Measurements from ENCODE around the gene TEX48. TPM values are rescaled to one million over a fixed set of nuclear protein-coding genes. Genes with fewer than 3 reads are reported as not detected.

The TEX48 gene
- total RNA-seq, 2 experiments from 2014 or later: 0.69 to 0.75 TPM

DNA sequence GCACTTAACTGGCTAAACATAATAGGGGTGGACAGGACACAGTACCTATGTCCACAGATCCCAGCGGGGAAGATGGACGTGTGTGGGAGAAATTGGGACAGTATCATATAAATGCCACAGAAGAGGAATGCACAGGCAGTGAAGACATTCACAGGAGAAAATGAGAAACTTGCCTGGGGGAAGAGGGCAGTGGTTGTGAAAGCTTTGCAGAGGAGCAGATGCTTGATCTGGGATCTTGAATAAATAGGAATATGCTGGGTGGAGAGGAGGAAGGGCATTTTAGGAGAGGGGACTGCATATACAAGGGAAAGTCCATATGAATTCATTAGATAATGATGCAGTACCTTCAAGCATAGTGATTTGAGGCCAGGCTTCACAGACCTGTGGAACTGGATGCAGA lies 57.3 kb downstream of the TEX48 start:
- DNase-seq: no peak
- POLR2A ChIA-PET: no interaction called here
- H3K9me3 Mint-ChIP-seq (ENCODE audit: low read depth): no peaks in the 10 kb centered on the region
- H3K36me3 Mint-ChIP-seq (ENCODE audit: low read depth): peaks cover 44% of the 10 kb centered on the region
- H3K4me1 Mint-ChIP-seq: peaks cover 1% of the 10 kb centered on the region
- intact Hi-C loops (cut with DNase I, micrococcal nuclease): no loop called here
- no peak overlapping the region for H3K4me3 Mint-ChIP-seq
- H3K27me3 Mint-ChIP-seq: no peaks in the 10 kb centered on the region
- no peak overlapping the region for H3K27ac Mint-ChIP-seq
- ATAC-seq: no peak
- CTCF ChIA-PET: interaction anchor here (0.6 to 1.1 kb wide), 2 partner anchors 29 to 351 kb away, joined by 3 read pairs; no protein-coding TSS in a partner anchor

DNA sequence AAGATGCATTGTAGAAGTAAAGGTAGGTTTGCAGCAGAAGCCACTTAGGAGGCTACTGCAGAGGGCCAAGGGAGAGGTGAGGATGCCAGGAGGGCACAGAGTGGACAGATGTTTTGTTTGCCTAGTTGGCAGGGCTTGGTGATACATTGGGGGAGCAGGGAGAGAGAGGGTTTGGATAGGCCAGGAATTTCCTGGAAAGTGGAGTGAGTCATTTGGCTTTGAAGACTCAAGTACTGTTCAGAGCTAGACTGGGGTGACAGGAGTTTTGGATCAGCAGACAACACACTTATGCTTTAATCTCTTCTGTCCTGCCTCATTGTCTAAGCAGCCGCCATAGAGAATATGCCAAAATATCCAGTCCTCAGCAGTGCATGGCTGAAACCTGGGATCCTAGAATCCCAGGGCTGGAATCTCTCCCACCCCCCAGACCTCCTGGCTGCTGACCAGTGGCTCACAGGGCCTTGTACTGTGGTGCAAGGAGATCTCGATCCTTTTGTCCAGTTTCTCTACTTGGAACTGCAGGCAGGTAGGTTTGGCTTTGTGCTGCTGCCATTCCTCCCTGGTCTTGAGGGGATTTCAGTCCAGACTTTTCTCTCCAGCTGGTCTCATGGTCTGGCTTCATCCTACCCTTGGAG lies 59.9 kb downstream of the TEX48 start:
- H3K9me3 Mint-ChIP-seq (ENCODE audit: low read depth): no peaks in the 10 kb centered on the region
- peaks cover 47% of the 10 kb centered on the region for H3K36me3 Mint-ChIP-seq (ENCODE audit: low read depth)
- H3K27ac Mint-ChIP-seq: no peak overlapping the region
- no peak for DNase-seq
- no peaks in the 10 kb centered on the region for H3K27me3 Mint-ChIP-seq
- ChIA-PET CTCF (interaction anchor here (0.7 kb wide), 1 partner anchor 189 kb away, joined by 3 read pairs; no protein-coding TSS in a partner anchor), POLR2A (no interaction called here)
- no peak overlapping the region for H3K4me3 Mint-ChIP-seq
- H3K4me1 Mint-ChIP-seq: peaks cover 14% of the 10 kb centered on the region
- intact Hi-C loops (cut with DNase I, micrococcal nuclease): no loop called here
- no peak for ATAC-seq

DNA sequence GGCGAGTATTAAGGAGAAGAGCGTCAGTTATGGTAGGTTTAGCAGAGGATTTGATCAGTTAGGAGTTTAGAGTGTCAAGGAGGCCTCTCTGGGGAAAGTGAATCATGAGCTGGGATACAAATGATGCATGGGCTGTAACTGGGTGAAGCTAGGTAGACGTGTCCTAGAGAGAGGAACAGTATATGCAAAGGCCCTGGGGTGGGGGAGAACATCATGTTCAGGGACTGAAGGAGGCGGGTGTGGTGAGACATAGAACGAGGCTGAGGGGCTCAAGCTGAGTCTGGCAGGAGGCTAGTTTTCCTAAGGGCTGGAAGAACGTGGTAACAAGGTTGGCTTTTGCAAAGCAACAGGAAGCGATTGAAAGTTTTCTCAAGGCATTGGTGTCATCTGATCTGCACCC lies 60.4 kb downstream of the TEX48 start:
- Mint-ChIP-seq H3K4me3 (no peak overlapping the region), H3K4me1 (peaks cover 20% of the 10 kb centered on the region), H3K27ac (no peak overlapping the region), H3K36me3 (ENCODE audit: low read depth) (peaks cover 45% of the 10 kb centered on the region), H3K27me3 (no peaks in the 10 kb centered on the region), H3K9me3 (ENCODE audit: low read depth) (no peaks in the 10 kb centered on the region)
- no peak for DNase-seq
- intact Hi-C loops (cut with DNase I, micrococcal nuclease): no loop called here
- no peak for ATAC-seq
- ChIA-PET CTCF (no interaction called here), POLR2A (no interaction called here)

DNA sequence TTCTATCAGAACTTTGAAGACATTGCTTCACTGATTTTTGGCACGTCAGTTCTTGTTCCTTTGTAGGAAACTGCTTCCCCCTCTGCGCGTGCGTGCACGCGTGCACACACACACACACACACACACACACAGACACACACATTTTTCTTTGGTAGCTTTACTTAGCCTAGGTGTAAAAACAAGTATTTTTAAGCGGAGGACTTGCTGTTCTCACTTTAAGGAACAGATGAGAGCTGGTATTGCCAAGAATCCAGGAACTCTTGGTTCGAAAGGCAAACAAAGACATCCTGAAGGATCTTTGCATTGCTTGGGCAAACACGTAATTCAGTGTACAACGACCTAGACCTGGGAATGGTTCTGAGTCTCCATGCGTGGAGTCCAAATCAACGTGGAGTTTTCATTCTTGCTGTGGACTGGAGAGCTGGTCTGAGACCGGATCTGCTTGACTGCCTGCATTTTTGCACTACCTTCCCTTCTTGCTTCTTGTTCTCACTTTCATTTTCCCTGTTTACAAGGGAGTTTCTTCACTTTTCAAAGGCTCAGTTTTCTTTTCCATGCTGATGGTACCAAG lies 62.7 kb downstream of the TEX48 start:
- intact Hi-C loops (cut with DNase I, micrococcal nuclease): loop anchor here in 1 of 2 experiments (5.0 to 10.0 kb wide), 2 partner anchors 33 to 134 kb away; no protein-coding TSS in a partner anchor
- POLR2A ChIA-PET: interaction anchor here (0.6 kb wide), 1 partner anchor 19 kb away, joined by 4 read pairs; no protein-coding TSS in a partner anchor
- ATAC-seq: no peak
- H3K9me3 Mint-ChIP-seq (ENCODE audit: low read depth): no peaks in the 10 kb centered on the region
- CTCF ChIA-PET: interaction anchor here (0.6 to 1.6 kb wide), 6 partner anchors 10 to 413 kb away, joined by 3 to 5 read pairs (median 4); no protein-coding TSS in a partner anchor
- peak; percentile 38 for DNase-seq
- peaks cover 32% of the 10 kb centered on the region for H3K4me1 Mint-ChIP-seq
- H3K27me3 Mint-ChIP-seq: no peaks in the 10 kb centered on the region
- peak overlapping the region; percentile 93 for H3K27ac Mint-ChIP-seq
- peaks cover 48% of the 10 kb centered on the region for H3K36me3 Mint-ChIP-seq (ENCODE audit: low read depth)
- H3K4me3 Mint-ChIP-seq: peak overlapping the region; percentile 58

DNA sequence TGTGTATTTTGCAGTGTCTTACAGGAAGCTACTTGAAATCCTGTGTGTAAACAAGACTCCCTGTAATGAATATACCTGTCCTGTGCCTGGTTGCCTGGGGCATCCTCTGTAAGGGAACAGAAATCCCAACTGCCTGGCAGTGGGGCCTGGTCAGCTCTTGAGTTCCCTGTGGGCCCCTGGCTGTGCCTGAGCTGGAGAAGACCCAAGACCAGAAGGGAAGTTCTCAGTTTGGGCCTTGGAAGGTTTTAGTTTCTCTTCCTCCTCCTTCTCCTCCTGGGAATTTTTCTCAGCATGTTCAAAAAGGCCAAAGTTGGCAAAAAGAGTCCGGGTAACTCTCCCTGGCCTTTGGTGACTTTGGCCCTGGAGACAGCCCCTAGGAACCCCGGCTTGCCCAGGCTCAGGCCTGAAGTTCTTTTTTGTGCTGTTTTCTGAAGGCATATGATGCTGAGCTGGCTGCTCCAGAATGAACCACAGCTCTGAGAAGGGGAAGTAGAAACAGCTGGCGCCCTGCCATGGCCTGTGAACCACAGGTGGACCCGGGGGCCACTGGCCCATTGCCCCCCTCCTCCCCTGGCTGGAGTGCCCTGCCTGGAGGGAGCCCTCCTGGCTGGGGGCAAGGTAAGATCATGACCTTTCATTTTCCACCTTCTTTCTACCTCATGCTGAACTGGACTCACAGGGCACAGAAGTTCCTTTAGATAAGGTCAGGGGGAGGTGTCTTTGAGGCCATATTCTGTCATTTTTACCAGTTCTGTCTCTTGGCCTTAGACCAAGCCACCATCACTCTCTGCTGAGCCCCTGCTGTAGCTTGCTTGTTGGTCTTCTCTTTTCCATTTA lies 65.1 kb downstream of the TEX48 start:
- peaks cover 52% of the 10 kb centered on the region for H3K4me1 Mint-ChIP-seq
- no peaks in the 10 kb centered on the region for H3K27me3 Mint-ChIP-seq
- POLR2A ChIA-PET: interaction anchor here (0.6 to 1.4 kb wide), 2 partner anchors 29 to 738 kb away, joined by 3 to 5 read pairs; partner anchors contain the start of gene ATP6V1G1
- H3K4me3 Mint-ChIP-seq: no peak overlapping the region
- no peaks in the 10 kb centered on the region for H3K9me3 Mint-ChIP-seq (ENCODE audit: low read depth)
- H3K27ac Mint-ChIP-seq: peak overlapping the region; percentile 81
- H3K36me3 Mint-ChIP-seq (ENCODE audit: low read depth): peaks cover 49% of the 10 kb centered on the region
- intact Hi-C loops (cut with DNase I, micrococcal nuclease): loop anchor here in 1 of 2 experiments (5.0 to 10.0 kb wide), 2 partner anchors 35 to 132 kb away; no protein-coding TSS in a partner anchor
- ATAC-seq (peak; percentile 34), DNase-seq (peak; percentile 40)
- CTCF ChIA-PET: interaction anchor here (0.5 to 2.2 kb wide), 3 partner anchors 36 to 906 kb away, joined by 3 to 9 read pairs (median 3); no protein-coding TSS in a partner anchor

Other genes starting within 250 kb of the TEX48 start
- 1 to 10 TPM; 1.9 to 2.0 TPM for gene WHRN, start 176.7 kb downstream of the TEX48 start, total RNA-seq
- 10 to 100 TPM; 33.8 to 37.7 TPM for gene ATP6V1G1, start 94.4 kb downstream of the TEX48 start, total RNA-seq
- gene TMEM268, start 70.9 kb downstream of the TEX48 start, total RNA-seq: 10 to 100 TPM; 23.3 to 29.4 TPM
- gene TEX53, start 24.4 kb downstream of the TEX48 start, total RNA-seq: not detected
- gene TNFSF15, start 123.8 kb upstream of the TEX48 start, total RNA-seq: under 1 TPM; 0.47 to 0.50 TPM
- gene TNFSF8, start 248.4 kb upstream of the TEX48 start, total RNA-seq: 10 to 100 TPM; 42.3 to 48.2 TPM

Data from activated CD4-positive, alpha-beta T cell treated with anti-CD3 and anti-CD28 coated beads for 36 hours (primary cell).